ENCODE data around the gene TCOF1. TPM values are rescaled to one million over a fixed set of nuclear protein-coding genes. Genes with fewer than 3 reads are reported as not detected.
"Not testable (repeated sequence)": the region's sequence is repeated elsewhere in the genome, so short reads cannot be mapped to it uniquely, and the experiment has no call there.

The TCOF1 gene
- polyA plus RNA-seq, 12 donors: 16.4 to 33.0 (median 18.7) TPM; not detected in 1

DNA sequence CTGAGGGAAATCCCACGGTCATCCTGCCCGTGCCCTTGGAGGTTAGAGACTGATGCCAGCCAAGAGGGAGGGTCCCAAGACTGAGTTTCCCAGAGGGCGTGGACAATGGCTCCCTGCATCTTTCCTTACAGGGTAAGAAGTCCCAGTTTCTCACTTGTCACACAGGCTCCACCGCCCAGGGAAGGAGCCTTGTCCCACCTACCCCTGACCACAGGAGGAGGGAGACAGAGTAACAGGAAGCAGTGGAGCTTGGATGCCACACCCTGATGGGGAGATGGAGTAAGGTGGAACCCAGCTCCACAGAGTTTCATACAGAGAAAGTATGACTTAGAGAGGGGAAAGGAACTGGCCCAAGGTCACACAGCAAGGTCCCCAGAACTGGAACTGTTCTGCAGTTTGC, 64.6 kb downstream of the TCOF1 start:
- DNase-seq: no peak

DNA sequence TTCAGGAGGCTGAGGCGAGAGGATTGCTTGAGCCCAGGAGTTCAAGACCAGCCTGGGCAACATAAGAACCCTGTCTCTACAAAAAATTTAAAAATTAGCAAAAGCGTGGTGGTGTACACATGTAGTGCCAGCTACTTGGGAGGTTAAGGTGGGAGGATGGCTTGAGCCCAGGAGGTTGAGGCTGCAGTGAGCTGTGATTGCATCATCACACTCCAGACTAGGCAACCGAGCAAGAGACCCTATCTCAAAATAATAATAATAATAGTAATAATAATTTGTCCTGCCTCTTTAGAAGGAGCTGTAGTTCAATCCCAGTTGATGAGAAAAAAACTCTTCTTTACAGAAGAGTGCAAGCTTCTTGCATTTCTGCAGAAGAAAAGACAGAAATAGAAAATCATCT, 65.3 kb downstream of the TCOF1 start:
- DNase-seq: no peak

DNA sequence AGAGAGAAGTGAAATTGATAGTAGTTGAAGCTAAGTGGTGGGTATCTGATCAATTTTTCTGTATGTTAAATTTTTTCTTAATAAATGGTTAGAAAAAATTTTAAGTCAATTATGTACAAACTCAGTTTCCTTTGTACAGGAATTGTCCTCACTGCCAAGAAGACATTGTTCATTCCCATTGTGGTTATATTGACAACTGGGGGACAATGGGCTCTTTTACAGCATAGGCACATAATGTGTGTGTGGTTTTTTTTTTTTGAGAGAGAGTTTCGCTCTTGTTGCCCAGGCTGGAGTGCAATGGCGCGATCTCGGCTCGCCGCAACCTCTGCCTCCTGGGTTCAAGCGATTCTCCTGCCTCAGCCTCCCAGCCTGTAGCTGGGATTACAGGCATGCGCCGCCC, 68.7 kb downstream of the TCOF1 start:
- not testable (repeated sequence) for DNase-seq

GRCh38 chr5:150428106-150428876, 70.8 kb downstream of the TCOF1 start:
- no peak for DNase-seq

DNA sequence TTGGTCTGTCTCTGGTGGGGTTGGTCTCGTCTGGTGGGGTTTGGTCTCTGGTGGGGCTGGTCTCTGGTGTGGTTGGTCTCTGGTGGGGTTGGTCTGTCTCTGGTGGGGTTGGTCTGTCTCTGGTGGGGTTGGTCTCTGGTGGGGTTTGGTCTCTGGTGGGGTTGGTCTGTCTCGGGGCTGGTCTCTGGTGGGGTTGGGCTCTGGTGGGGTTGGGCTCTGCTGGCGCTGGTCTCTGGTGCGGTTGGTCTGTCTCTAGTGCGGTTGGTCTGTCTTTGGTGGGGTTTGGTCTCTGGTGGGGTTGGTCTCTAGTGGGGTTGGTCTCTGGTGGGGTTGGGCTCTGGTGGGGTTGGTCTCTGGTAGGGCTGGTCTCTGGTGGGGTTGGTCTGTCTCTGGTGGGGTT, 71.5 kb downstream of the TCOF1 start:
- no peak for DNase-seq

- no peak for DNase-seq
Measured at GRCh38 chr5:150429410-150429873, 71.9 kb downstream of the TCOF1 start.

DNA sequence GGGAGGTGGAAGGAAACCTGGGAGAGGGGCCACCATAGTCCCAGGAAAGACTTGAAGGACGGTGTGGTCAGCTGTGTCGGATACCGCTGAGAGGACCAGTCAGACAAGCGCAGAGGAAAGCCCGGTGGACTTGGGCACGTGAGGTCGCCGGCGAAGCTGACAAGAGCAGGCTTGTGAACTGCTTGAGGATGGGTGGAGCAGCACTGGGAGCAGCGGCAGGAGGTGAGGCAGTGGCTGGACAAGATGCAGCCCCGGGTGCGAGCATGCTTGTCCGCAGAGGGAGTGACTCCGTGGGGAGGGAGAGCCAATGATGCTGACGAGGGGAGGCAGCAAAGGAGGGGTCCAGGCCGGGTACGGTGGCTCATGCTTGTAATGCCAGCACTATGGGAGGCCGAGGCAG, 73.6 kb downstream of the TCOF1 start:
- no peak for DNase-seq

- DNase-seq: no peak
Measured at GRCh38 chr5:150431574-150431973, 74.1 kb downstream of the TCOF1 start.

- DNase-seq: no peak
Measured at GRCh38 chr5:150434464-150434863, 77.0 kb downstream of the TCOF1 start.

DNA sequence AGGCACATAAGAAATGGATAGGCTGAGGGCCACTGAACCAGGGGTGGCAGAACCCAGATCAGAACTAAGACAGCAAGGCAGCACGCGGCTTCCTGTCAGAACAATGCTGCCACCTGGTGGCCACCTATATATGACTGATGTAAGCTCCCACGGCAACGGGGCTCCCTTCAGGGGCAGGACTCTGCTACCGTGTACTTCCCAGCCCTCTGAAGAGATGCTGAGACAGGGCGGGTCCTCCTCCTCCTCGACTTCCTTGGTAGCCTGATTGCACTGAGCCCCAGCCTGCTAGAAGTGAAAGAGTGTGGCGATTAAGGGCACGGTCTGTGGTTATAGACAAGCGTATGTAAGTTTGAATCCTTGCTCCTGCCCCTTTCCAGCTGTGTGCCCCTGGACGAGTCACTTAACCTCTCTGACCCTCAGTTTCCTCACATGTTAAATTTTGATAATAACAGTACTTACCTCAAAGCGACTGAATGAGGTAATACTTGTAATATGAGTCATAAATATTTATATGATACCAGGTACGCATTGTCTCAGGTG, 78.7 kb downstream of the TCOF1 start:
- peak; percentile 89 for DNase-seq

DNA sequence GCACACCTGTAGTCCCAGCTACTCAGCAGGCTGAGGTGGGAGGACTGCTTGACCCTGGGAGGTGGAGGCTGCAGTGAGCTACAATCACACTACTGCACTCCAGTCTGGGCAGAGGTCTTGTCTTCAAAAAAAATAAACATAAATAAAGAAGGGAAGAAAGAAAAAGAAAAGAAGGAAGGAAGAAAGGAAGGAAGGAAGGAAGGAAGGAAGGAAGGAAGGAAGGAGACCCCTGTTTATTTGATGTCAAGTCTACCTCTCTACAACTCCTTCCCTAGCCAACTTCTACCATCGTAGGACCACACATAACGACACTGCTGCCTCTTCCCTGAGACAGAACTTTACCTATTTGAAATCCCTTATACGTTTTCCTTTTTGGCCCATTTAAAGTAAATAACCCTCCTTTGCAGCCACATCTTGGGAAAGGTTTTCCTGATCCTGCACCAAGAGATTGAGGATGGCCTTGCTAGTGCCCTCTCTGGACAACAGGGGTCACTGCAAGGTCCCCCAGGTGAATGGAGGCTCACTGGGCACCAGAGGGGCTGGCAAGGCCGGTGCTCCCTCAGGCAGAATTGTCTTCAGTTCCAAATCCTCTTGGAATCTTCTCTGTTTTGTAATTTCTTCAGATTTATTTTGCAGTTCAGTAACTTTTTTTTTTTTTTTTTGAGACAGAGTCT, 81.5 kb downstream of the TCOF1 start:
- no peak for DNase-seq

- no peak for DNase-seq
Measured at GRCh38 chr5:150440948-150441812, 83.7 kb downstream of the TCOF1 start.

GRCh38 chr5:150441813-150442698, 84.6 kb downstream of the TCOF1 start:
- no peak for DNase-seq

DNA sequence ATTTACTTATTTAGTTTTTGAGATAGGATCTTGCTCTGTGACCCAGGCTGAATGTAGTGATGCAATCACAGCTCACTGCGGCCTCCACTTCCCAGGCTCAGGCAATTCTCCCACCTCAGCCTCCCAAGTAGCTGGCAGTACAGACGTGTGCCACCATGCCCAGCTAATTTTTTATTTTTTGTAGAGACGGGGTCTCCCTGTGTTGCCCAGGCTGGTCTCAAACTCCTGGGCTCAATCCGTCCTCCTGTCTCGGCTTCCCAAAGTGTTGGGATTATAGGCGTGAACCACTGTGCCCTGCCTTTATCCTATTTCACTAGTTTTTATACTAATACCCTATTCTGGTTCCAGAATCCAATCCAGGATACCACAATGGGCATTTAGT, 85.2 kb downstream of the TCOF1 start:
- DNase-seq: no peak

GRCh38 chr5:150443242-150444075, 86.0 kb downstream of the TCOF1 start:
- no peak for DNase-seq

- DNase-seq: no peak
Measured at GRCh38 chr5:150444770-150445169, 87.3 kb downstream of the TCOF1 start.

DNA sequence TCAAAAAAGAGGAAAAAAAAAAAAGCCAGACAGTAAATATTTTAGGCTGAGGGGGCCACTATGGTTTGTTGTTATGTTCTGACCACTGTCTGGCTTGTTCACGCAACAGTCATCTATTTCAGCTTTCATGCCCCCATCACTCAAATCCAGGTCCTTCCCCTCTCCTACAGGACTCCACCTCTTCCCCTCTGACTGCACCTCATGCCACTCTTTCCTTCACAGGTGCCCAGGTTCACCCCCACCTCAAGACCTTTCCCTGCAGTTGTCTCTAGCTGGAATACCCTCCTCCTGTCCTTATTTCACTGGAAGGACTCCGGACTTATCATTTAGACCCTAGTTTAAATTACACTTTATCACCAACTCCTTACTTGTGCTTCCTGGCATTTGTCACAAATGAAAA, 88.6 kb downstream of the TCOF1 start:
- no peak for DNase-seq

DNA sequence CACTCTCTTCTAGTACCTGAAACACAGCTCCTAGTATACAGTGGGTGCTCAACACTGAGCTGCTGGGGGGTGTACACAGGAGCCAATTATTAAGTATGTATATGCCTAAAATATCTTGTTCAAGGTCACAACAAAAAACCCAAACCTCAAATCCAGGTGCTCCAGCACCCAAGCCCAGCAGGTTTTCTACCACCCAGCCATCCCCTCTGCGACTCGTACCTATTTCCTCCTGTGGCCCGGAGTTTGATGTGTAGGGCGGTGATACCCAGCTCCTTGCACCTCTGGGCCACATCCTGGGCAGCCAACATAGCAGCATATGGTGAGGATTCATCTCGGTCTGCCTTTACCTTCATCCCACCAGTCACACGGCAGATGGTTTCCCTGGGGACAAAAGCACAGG, 89.1 kb downstream of the TCOF1 start:
- no peak for DNase-seq

DNA sequence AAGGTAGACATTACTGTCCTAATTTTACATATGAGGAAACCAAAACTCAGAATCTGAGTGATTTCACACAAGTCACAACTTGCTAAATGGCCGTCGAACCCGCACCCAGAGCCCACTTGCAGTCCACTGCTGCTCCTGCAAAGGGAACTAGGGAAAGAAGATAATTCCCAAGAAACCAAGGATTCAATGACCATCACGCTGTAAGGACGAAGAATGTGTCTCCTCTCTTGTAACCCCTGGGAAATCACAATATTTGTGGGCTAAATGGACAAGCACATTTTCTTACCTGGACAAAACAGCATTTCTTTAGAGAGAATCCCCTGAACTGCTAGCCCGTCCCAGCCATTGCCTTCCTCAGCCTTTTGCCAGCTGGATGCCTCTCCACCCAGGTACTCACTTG, 89.7 kb downstream of the TCOF1 start:
- no peak for DNase-seq

DNA sequence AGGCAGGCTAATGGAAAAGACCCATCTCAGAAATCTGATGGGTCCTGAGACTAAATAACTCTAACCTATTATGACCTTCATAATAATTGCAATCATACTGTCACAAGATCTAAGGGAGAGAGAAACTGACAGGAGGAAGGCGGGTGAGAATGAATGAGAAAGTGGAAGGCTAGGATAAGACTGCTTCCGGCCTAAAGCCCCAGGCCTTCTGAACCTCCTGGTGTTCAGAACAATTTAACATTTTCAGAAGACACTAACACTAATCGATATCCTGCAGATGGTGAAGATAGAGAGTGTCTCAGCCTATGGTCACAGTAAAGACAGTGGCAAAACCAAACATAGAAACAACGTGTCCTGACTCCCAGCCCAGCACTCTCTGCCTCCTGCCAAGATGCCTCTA, 90.8 kb downstream of the TCOF1 start:
- DNase-seq: no peak

Measured in muscle of arm (tissue), 12 donors.